ENCODE results near the gene CTIF. TPM values are rescaled to one million over a fixed set of nuclear protein-coding genes. Genes with fewer than 3 reads are reported as not detected.

The CTIF gene
- total RNA-seq, 4 donors from 2014 or later, result 16.6 to 116 (median 34.5) TPM

DNA sequence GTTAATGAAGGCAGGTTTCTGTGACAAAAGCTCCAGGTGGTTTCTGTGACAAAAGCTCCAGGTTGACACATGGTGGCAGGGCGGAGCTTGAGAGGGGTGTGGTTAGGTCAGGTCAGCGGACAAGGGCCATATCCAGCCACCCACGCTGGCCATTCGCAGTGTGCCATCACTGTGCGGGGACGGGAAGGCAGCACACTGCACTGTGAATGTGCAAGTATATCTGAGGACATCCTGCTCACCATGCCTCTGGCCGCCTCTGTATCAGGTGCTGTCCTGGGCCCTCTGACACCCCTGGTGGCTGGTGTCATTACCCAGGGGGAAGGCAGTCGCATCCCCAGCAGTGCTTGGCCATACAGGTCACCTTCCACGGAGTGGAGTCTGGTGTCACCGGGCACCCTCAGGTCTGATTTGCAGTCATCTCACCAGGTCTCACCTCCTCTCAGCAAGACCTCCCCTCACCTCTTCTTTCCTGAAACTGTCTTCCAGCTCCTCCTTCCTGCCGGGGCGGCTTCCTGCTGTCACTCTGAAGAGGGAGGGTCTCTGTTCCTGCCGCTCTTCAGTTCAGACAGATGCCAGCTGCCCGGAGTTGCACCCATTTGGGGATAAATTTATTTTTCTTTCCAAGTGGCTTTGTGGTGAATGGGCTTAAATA is 34.9 kb downstream of the CTIF start:
- no peak for TF ChIP-seq POLR2A (IDR thresholded peaks at IDR 0.05)
- TF ChIP-seq, protein P1, sequence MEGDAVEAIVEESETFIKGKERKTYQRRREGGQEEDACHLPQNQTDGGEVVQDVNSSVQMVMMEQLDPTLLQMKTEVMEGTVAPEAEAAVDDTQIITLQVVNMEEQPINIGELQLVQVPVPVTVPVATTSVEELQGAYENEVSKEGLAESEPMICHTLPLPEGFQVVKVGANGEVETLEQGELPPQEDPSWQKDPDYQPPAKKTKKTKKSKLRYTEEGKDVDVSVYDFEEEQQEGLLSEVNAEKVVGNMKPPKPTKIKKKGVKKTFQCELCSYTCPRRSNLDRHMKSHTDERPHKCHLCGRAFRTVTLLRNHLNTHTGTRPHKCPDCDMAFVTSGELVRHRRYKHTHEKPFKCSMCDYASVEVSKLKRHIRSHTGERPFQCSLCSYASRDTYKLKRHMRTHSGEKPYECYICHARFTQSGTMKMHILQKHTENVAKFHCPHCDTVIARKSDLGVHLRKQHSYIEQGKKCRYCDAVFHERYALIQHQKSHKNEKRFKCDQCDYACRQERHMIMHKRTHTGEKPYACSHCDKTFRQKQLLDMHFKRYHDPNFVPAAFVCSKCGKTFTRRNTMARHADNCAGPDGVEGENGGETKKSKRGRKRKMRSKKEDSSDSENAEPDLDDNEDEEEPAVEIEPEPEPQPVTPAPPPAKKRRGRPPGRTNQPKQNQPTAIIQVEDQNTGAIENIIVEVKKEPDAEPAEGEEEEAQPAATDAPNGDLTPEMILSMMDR (IDR thresholded peaks at IDR 0.05), result no peak
- Histone ChIP-seq H3K27me3 (no peaks in the 10 kb centered on the region), H3K4me3 (no peak overlapping the region), H3K4me1 (no peaks in the 10 kb centered on the region), H3K36me3 (no peaks in the 10 kb centered on the region), H3K9me3 (no peaks in the 10 kb centered on the region), H3K27ac (no peak overlapping the region)
- no peak for DNase-seq

DNA sequence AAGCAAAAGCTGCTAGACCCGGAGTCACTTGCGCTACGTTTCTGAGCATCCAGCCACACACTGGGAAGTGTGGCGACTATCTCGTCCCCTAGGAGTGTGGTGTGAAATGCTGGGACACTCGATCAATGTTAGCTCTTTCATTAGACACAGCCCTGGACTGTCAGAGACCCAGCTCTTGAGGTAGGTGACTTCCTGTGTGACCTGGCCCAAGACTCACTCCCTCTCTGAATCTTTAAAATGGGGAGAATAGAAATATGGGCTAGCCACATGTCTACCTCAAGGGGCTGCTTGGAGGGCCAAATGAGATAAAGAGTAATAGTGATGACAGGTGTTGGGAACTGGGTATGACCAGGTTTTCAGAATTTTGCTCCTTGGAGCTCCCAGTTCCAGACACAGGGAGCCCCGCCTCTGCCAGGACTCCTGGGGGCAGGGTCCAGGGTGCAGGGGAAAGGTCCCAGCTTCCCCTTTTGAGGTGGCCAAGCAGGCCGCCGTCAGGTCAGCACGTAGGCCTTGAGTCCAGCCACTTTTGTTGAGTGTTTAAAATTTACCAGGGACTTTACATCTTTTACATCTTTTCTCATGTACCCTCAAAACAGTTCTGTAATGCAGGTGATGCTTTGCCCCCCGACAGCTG is 36.0 kb downstream of the CTIF start:
- Histone ChIP-seq H3K36me3 (no peaks in the 10 kb centered on the region), H3K27me3 (no peaks in the 10 kb centered on the region), H3K9me3 (no peaks in the 10 kb centered on the region), H3K4me3 (no peak overlapping the region), H3K4me1 (no peaks in the 10 kb centered on the region), H3K27ac (no peak overlapping the region)
- TF ChIP-seq, protein P1 (IDR thresholded peaks at IDR 0.05), result no peak
- TF ChIP-seq POLR2A (IDR thresholded peaks at IDR 0.05), result no peak
- DNase-seq, result no peak

DNA sequence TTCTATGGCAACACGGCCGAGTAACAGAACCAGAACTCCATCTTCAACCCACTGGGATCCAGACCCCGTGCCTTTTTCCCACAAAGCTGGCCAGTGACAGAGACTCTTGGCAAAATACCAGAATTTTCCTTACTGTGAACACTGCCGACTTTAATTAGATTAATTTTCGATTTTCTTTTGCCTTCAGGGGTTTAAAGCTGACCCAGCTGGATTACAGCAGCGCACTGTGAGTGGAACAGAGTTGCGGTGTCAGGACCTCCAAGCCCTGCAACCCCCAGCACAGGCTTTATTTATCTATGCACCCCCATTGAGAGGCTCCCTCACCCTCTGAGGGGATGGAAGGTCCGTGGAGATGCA is 36.4 kb downstream of the CTIF start:
- H3K4me1 ChIP-seq, result no peaks in the 10 kb centered on the region
- no peak overlapping the region for H3K4me3 ChIP-seq
- no peak for DNase-seq
- H3K36me3 ChIP-seq, result no peaks in the 10 kb centered on the region
- TF ChIP-seq, protein P1 (IDR thresholded peaks at IDR 0.05), result no peak
- no peak for TF ChIP-seq POLR2A (IDR thresholded peaks at IDR 0.05)
- no peak overlapping the region for H3K27ac ChIP-seq
- no peaks in the 10 kb centered on the region for H3K27me3 ChIP-seq
- H3K9me3 ChIP-seq, result no peaks in the 10 kb centered on the region

DNA sequence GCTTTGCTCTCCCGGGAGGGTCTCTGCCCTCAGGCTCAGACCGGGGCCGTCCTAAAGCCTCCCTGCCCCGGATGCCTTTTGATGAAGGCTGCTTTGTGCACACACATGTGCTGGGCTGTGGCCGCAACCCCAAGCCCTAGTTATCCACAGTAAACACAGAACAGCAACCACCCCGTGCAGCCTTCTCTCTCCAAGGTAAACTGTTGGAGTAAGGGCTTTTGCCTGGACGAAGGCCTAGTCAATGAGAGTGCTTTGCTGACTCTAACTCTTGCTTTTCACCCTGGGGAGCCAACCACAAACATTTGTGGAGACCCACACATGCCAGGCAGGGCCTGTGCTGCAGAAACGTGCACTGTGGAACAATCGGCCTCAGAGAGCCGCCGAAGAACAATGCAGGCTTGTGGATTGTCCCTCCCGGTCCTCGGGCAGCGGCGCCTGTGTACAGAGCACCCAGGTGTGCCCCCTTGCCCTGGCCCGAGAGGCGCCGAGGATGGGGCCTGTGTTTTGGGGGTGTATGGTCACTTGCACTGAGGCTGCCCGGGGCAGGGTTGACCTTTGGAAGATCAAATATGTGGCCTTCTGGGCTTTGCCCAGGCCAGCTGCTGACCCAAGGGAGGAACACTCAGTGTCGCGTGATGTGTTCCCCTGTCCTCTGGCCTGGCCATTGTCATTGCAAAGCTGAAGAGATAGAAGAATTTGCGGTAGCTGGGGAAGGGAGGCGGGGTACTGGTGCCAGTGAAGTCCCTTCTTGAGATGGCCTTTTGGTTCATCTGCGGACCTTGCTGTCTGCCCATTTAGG is 37.0 kb downstream of the CTIF start:
- no peak for DNase-seq
- no peaks in the 10 kb centered on the region for H3K36me3 ChIP-seq
- H3K4me3 ChIP-seq, result no peak overlapping the region
- no peaks in the 10 kb centered on the region for H3K4me1 ChIP-seq
- no peaks in the 10 kb centered on the region for H3K27me3 ChIP-seq
- TF ChIP-seq, protein P1 (IDR thresholded peaks at IDR 0.05), result no peak
- no peak for TF ChIP-seq POLR2A (IDR thresholded peaks at IDR 0.05)
- no peaks in the 10 kb centered on the region for H3K9me3 ChIP-seq
- H3K27ac ChIP-seq, result no peak overlapping the region

DNA sequence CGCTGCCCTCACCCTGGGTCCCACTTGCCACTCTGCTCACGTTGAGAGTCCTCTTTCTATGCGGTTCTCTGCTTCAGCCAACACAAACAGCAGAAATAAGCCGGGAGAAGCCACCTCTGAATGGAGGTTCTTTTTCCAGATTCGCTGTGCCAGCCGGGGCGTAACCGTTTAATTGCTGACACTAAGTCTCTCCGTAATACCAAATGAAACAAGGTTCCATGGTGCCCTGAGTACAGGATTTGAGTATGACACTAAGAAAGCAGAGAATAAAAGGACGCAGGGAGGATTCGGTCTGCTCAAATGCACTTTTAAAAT is 37.6 kb downstream of the CTIF start:
- Histone ChIP-seq H3K36me3 (no peaks in the 10 kb centered on the region), H3K4me3 (no peak overlapping the region), H3K27me3 (no peaks in the 10 kb centered on the region), H3K27ac (no peak overlapping the region), H3K4me1 (no peaks in the 10 kb centered on the region), H3K9me3 (no peaks in the 10 kb centered on the region)
- no peak for DNase-seq
- TF ChIP-seq, protein P1 (IDR thresholded peaks at IDR 0.05), result no peak
- TF ChIP-seq POLR2A (IDR thresholded peaks at IDR 0.05), result no peak
